HEK293 (cell line): ENCODE measurements around the gene MSH2.

ENCODE experiments used
- CTCF ChIA-PET: fragments of 350-600 bp; formaldehyde crosslinking; extraction: SDS; loops from one replicate; lab custom pipeline; 2021; ENCODE audit warnings: antibody characterized with exemption; lab: Yijun Ruan, JAX
- POLR2A ChIA-PET: fragments of 300-600 bp; formaldehyde crosslinking; extraction: SDS; loops from one replicate; lab custom pipeline; 2020; ENCODE audit warnings: antibody characterized with exemption, inconsistent platforms; lab: Yijun Ruan, JAX
- H3K27ac ChIP-seq: fragments of 200-500 bp; sonication (Bioruptor generic); 2 replicates; pipeline ENCODE4 v1.5.1; 2014; ENCODE audit warnings: low read depth, low read length, control low read depth, inconsistent platforms; ENCODE audit errors: extremely low read depth
- H3K36me3 ChIP-seq, 2 experiments: fragments of 200-500 bp in 1 of 2; sonication (Bioruptor generic) in 1 of 2; 1 replicate in 1 of 2; 2 replicates in 1 of 2; pipeline ENCODE4 v1.5.1; 2014 to 2017; ENCODE audit warnings: inconsistent platforms in 2 of 2, low read length in 2 of 2; ENCODE audit not compliant: control insufficient read depth in 2 of 2, insufficient read depth in 1 of 2
- H3K4me1 ChIP-seq: fragments of 200-500 bp; sonication (Bioruptor generic); 2 replicates; pipeline ENCODE4 v1.5.1; 2014; ENCODE audit warnings: mild to moderate bottlenecking, low read length, inconsistent platforms; ENCODE audit not compliant: control insufficient read depth, insufficient read depth
- H3K4me3 ChIP-seq: 2 replicates; pipeline ENCODE4 v1.5.1; 2011; ENCODE audit warnings: low read depth, mild to moderate bottlenecking, control low read depth, low read length, moderate library complexity
- H3K9me3 ChIP-seq: fragments of 200-500 bp; sonication (Bioruptor generic); 2 replicates; pipeline ENCODE4 v1.5.1; 2014; ENCODE audit warnings: low read depth, low read length, inconsistent platforms; ENCODE audit not compliant: control insufficient read depth, insufficient read depth
- GLI2 ChIP-seq: fragments of 450-650 bp; formaldehyde crosslinking; IDR thresholded peaks from 2 replicates; pipeline ENCODE4; 2017; ENCODE audit warnings: missing biosample characterization, missing genetic modification characterization, low read depth, borderline replicate concordance
- GLI4 ChIP-seq: fragments of 450-650 bp; formaldehyde crosslinking; IDR thresholded peaks from 2 replicates; pipeline ENCODE4 v1.5.1; 2016; ENCODE audit warnings: missing biosample characterization, missing genetic modification characterization
- GLIS1 ChIP-seq: fragments of 450-650 bp; formaldehyde crosslinking; IDR thresholded peaks from 2 replicates; pipeline ENCODE4 v1.5.1; 2016; ENCODE audit warnings: missing biosample characterization, missing genetic modification characterization
- KLF10 ChIP-seq: fragments of 450-650 bp; IDR thresholded peaks from 2 replicates; pipeline ENCODE4 v1.5.1; 2018; ENCODE audit warnings: missing biosample characterization, mild to moderate bottlenecking, missing genetic modification characterization
- PBX3 ChIP-seq: sonication (generic); formaldehyde crosslinking; IDR thresholded peaks from 2 replicates; pipeline ENCODE4 v1.8.1; 2022; ENCODE audit warnings: mild to moderate bottlenecking, moderate library complexity, missing genetic modification reagents
- SCRT1 ChIP-seq: fragments of 450-650 bp; formaldehyde crosslinking; IDR thresholded peaks from 2 replicates; pipeline ENCODE4 v1.5.1; 2016; ENCODE audit warnings: missing biosample characterization, missing genetic modification characterization, borderline replicate concordance
- SCRT2 ChIP-seq: fragments of 450-650 bp; formaldehyde crosslinking; IDR thresholded peaks from 2 replicates; pipeline ENCODE4 v1.5.1; 2016; ENCODE audit warnings: missing biosample characterization, missing genetic modification characterization
- ZBTB26 ChIP-seq: fragments of 450-650 bp; formaldehyde crosslinking; optimal IDR thresholded peaks from 2 replicates; pipeline ENCODE3; 2016; ENCODE audit warnings: missing biosample characterization, mild to moderate bottlenecking, missing genetic modification characterization
- ZFHX2 ChIP-seq: fragments of 450-650 bp; formaldehyde crosslinking; conservative IDR thresholded peaks from 2 replicates; pipeline ENCODE4 v1.5.1; 2016; ENCODE audit warnings: missing biosample characterization, missing genetic modification characterization
- ZNF148 ChIP-seq: fragments of 450-650 bp; formaldehyde crosslinking; IDR thresholded peaks from 2 replicates; pipeline ENCODE4 v1.5.0; 2017; ENCODE audit warnings: missing biosample characterization, missing genetic modification characterization, borderline replicate concordance
- ZNF473 ChIP-seq: fragments of 450-650 bp; formaldehyde crosslinking; IDR thresholded peaks from 2 replicates; pipeline ENCODE4 v1.5.1; 2017; ENCODE audit warnings: missing biosample characterization, missing genetic modification characterization
- ZNF501 ChIP-seq: fragments of 450-650 bp; formaldehyde crosslinking; IDR thresholded peaks from 2 replicates; pipeline ENCODE4 v1.5.1; 2016; ENCODE audit warnings: missing biosample characterization, missing genetic modification characterization
- ZNF544 ChIP-seq: fragments of 450-650 bp; formaldehyde crosslinking; IDR thresholded peaks from 2 replicates; pipeline ENCODE4 v1.5.0; 2017; ENCODE audit warnings: missing biosample characterization, missing genetic modification characterization
- ZNF560 ChIP-seq: fragments of 450-650 bp; formaldehyde crosslinking; IDR thresholded peaks from 2 replicates; pipeline ENCODE4 v1.5.1; 2017; ENCODE audit warnings: missing biosample characterization, missing genetic modification characterization, borderline replicate concordance
- ZNF561 ChIP-seq: fragments of 450-650 bp; IDR thresholded peaks from 2 replicates; pipeline ENCODE4 v1.5.1; 2018; ENCODE audit warnings: missing biosample characterization, missing genetic modification characterization, borderline replicate concordance
- ZNF701 ChIP-seq: fragments of 450-650 bp; formaldehyde crosslinking; IDR thresholded peaks from 2 replicates; pipeline ENCODE4 v1.5.1; 2016; ENCODE audit warnings: missing biosample characterization, missing genetic modification characterization
- ZSCAN18 ChIP-seq: fragments of 450-650 bp; formaldehyde crosslinking; IDR thresholded peaks from 2 replicates; pipeline ENCODE4 v1.5.1; 2016; ENCODE audit warnings: missing biosample characterization, missing genetic modification characterization
- ZSCAN23 ChIP-seq: fragments of 450-650 bp; formaldehyde crosslinking; IDR thresholded peaks from 2 replicates; pipeline ENCODE4 v1.5.1; 2016; ENCODE audit warnings: missing biosample characterization, missing genetic modification characterization

Gene MSH2

GRCh38 chr2:47459021-47459420 is 56.1 kb downstream of the MSH2 start:
- Histone ChIP-seq H3K36me3 (peaks cover 21 to 23% of the 10 kb centered on the region in 2 experiments), H3K4me3 (no peak overlapping the region), H3K27ac (no peak overlapping the region), H3K9me3 (no peaks in the 10 kb centered on the region), H3K4me1 (no peaks in the 10 kb centered on the region)
- TF ChIP-seq ZNF560 (tag by site-specific recombination) (no peak), GLI4 (tag by site-specific recombination) (no peak), ZSCAN23 (tag by site-specific recombination) (no peak), KLF10 (tag by site-specific recombination) (no peak), ZNF561 (tag by site-specific recombination) (no peak), ZBTB26 (tag by site-specific recombination) (no peak), PBX3 (CRISPR knock-in tag) (no peak), ZNF148 (no peak), GLIS1 (tag by site-specific recombination) (no peak), ZNF473 (tag by site-specific recombination) (no peak)
- CTCF ChIA-PET: no interaction called here
- POLR2A ChIA-PET: no interaction called here

- ChIA-PET CTCF (no interaction called here), POLR2A (no interaction called here)
- TF ChIP-seq ZNF501: no peak
- Histone ChIP-seq H3K36me3 (peaks cover 30 to 34% of the 10 kb centered on the region in 2 experiments), H3K4me1 (no peaks in the 10 kb centered on the region), H3K4me3 (no peak overlapping the region), H3K27ac (no peak overlapping the region), H3K9me3 (no peaks in the 10 kb centered on the region)
Measured at GRCh38 chr2:47460766-47461165, 57.8 kb downstream of the MSH2 start.

- ChIA-PET POLR2A (no interaction called here), CTCF (no interaction called here)
- no peak for TF ChIP-seq ZNF701 (tag by site-specific recombination)
- no peak for TF ChIP-seq GLIS1 (tag by site-specific recombination)
- TF ChIP-seq ZNF501: no peak
- no peak for TF ChIP-seq ZSCAN18 (tag by site-specific recombination)
- peak; percentile 91 for TF ChIP-seq SCRT2 (tag by site-specific recombination)
- no peak for TF ChIP-seq ZFHX2 (tag by site-specific recombination)
- no peak for TF ChIP-seq GLI2 (tag by site-specific recombination)
- no peak for TF ChIP-seq ZNF544
- 0 out of 2 replicates have a peak, but pooled peaks have one; percentile 12 for TF ChIP-seq SCRT1 (tag by site-specific recombination)
- Histone ChIP-seq H3K4me3 (no peak overlapping the region), H3K27ac (no peak overlapping the region), H3K36me3 (peaks cover 49 to 57% of the 10 kb centered on the region in 2 experiments), H3K9me3 (no peaks in the 10 kb centered on the region), H3K4me1 (no peaks in the 10 kb centered on the region)
Measured at GRCh38 chr2:47471429-47472116, 68.6 kb downstream of the MSH2 start.
